H9 (cell line): Measurements from ENCODE around the gene PRTN3. TPM values are rescaled to one million over a fixed set of nuclear protein-coding genes. Genes with fewer than 3 reads are reported as not detected.

Source experiments
- DNase-seq: peaks from one replicate; pipeline ENCODE4 v3.0.0-alpha.2; 2017
- H2AFZ ChIP-seq: one replicate; pipeline ENCODE4 v1.6.1; 2013; ENCODE audit warnings: mild to moderate bottlenecking, low read length, control low read depth, moderate library complexity
- H2AK5ac ChIP-seq: 2 replicates; pipeline ENCODE4 v1.6.1; 2013; ENCODE audit warnings: low read length, control low read depth, mixed read lengths; ENCODE audit not compliant: insufficient read length
- H2BK120ac ChIP-seq: one replicate; pipeline ENCODE4 v1.6.1; 2013; ENCODE audit warnings: low read depth, mild to moderate bottlenecking, low read length, control low read depth, inconsistent platforms; ENCODE audit not compliant: poor library complexity, severe bottlenecking
- H2BK12ac ChIP-seq: 2 replicates; pipeline ENCODE4 v1.6.1; 2013; ENCODE audit warnings: low read length, control low read depth, mixed read lengths, low read depth; ENCODE audit not compliant: insufficient read length
- H2BK15ac ChIP-seq: 2 replicates; pipeline ENCODE4 v1.6.1; 2013; ENCODE audit warnings: low read depth, low read length, control low read depth
- H2BK20ac ChIP-seq: one replicate; pipeline ENCODE4 v1.6.1; 2013; ENCODE audit warnings: low read depth, mild to moderate bottlenecking, low read length, control low read depth, inconsistent platforms; ENCODE audit not compliant: poor library complexity, severe bottlenecking
- H2BK5ac ChIP-seq: 2 replicates; pipeline ENCODE4 v1.6.1; 2013; ENCODE audit warnings: low read length, control low read depth, mixed read lengths; ENCODE audit not compliant: insufficient read length
- H3K14ac ChIP-seq: 2 replicates; pipeline ENCODE4 v1.6.1; 2013; ENCODE audit warnings: low read length, control low read depth; ENCODE audit not compliant: insufficient read depth
- H3K18ac ChIP-seq: 2 replicates; pipeline ENCODE4 v1.6.1; 2013; ENCODE audit warnings: low read depth, mild to moderate bottlenecking, mixed read lengths, low read length, control low read depth; ENCODE audit not compliant: insufficient read length
- H3K23ac ChIP-seq: 2 replicates; pipeline ENCODE4 v1.6.1; 2013; ENCODE audit warnings: low read length, control low read depth, mixed read lengths, low read depth; ENCODE audit not compliant: insufficient read length
- H3K23me2 ChIP-seq: 2 replicates; pipeline ENCODE4 v1.6.1; 2013; ENCODE audit warnings: low read depth, mild to moderate bottlenecking, mixed read lengths, low read length, control low read depth; ENCODE audit not compliant: insufficient read length, poor library complexity, severe bottlenecking
- H3K27ac ChIP-seq: 2 replicates; pipeline ENCODE4 v1.5.1; 2013; ENCODE audit warnings: low read length, control low read depth, mixed read lengths, low read depth; ENCODE audit not compliant: insufficient read length
- H3K27me3 ChIP-seq: 2 replicates; pipeline ENCODE4 v1.6.1; 2013; ENCODE audit warnings: low read length, control low read depth, inconsistent platforms; ENCODE audit not compliant: insufficient read depth
- H3K4ac ChIP-seq: 2 replicates; pipeline ENCODE4 v1.6.1; 2013; ENCODE audit warnings: low read depth, mild to moderate bottlenecking, control low read depth, inconsistent platforms, low read length, moderate library complexity
- H3K4me1 ChIP-seq: 2 replicates; pipeline ENCODE4 v1.6.1; 2013; ENCODE audit warnings: low read length, control low read depth, inconsistent platforms; ENCODE audit not compliant: insufficient read depth
- H3K4me2 ChIP-seq: 2 replicates; pipeline ENCODE4 v1.6.1; 2013; ENCODE audit warnings: low read length, control low read depth, mixed read lengths; ENCODE audit not compliant: insufficient read length, insufficient read depth
- H3K56ac ChIP-seq: 2 replicates; pipeline ENCODE4 v1.6.1; 2013; ENCODE audit warnings: low read depth, mild to moderate bottlenecking, mixed read lengths, low read length, control low read depth; ENCODE audit not compliant: insufficient read length
- H3K79me1 ChIP-seq: 2 replicates; pipeline ENCODE4 v1.6.1; 2013; ENCODE audit warnings: low read depth, mild to moderate bottlenecking, moderate library complexity, low read length, control low read depth, inconsistent platforms; ENCODE audit not compliant: insufficient read depth, poor library complexity, severe bottlenecking
- H3K79me2 ChIP-seq: 2 replicates; pipeline ENCODE4 v1.6.1; 2013; ENCODE audit warnings: low read length, control low read depth, inconsistent platforms; ENCODE audit not compliant: insufficient read depth
- H3K9ac ChIP-seq: 2 replicates; pipeline ENCODE4 v1.6.1; 2013; ENCODE audit warnings: low read length, control low read depth, mixed read lengths; ENCODE audit not compliant: insufficient read length; ENCODE audit errors: extremely low read depth
- H3K9me3 ChIP-seq: one replicate; pipeline ENCODE4 v1.6.1; 2013; ENCODE audit warnings: low read depth, low read length, inconsistent platforms; ENCODE audit not compliant: control insufficient read depth
- H3T11ph ChIP-seq: one replicate; pipeline ENCODE4 v1.6.1; 2013; ENCODE audit warnings: mild to moderate bottlenecking, low read length, control low read depth, inconsistent platforms
- H4K20me1 ChIP-seq: one replicate; pipeline ENCODE4 v1.6.1; 2013; ENCODE audit not compliant: control insufficient read depth, insufficient read length, insufficient read depth
- H4K5ac ChIP-seq: 2 replicates; pipeline ENCODE4 v1.6.1; 2013; ENCODE audit warnings: low read depth, mild to moderate bottlenecking, mixed read lengths, low read length, control low read depth; ENCODE audit not compliant: insufficient read length
- H4K8ac ChIP-seq: replicated peaks from 2 replicates; pipeline ENCODE4 v1.6.1; 2013; ENCODE audit warnings: low read length, control low read depth, mixed read lengths, low read depth; ENCODE audit not compliant: insufficient read length
- H4K91ac ChIP-seq: 2 replicates; pipeline ENCODE4 v1.6.1; 2013; ENCODE audit warnings: low read depth, mild to moderate bottlenecking, moderate library complexity, mixed read lengths, low read length, control low read depth; ENCODE audit not compliant: insufficient read length
- H3K27ac Mint-ChIP-seq, 3 experiments: 2 replicates in 2 of 3; 3 replicates in 1 of 3; pipeline ENCODE4 v1.8.0; 2020 to 2021; ENCODE audit warnings: mixed read lengths in 3 of 3, mild to moderate bottlenecking in 1 of 3, moderate library complexity in 1 of 3
- H3K27me3 Mint-ChIP-seq: 2 replicates; pipeline ENCODE4 v1.8.0; 2021; ENCODE audit warnings: low read depth, mild to moderate bottlenecking, moderate library complexity, mixed read lengths
- H3K36me3 Mint-ChIP-seq, 3 experiments: 2 replicates in 2 of 3; 3 replicates in 1 of 3; pipeline ENCODE4 v1.8.0; 2020 to 2021; ENCODE audit warnings: low read depth in 3 of 3, mixed read lengths in 3 of 3; ENCODE audit not compliant: insufficient read depth in 1 of 3
- H3K4me1 Mint-ChIP-seq, 2 experiments: 2 replicates each; pipeline ENCODE4 v1.8.0; 2020; ENCODE audit warnings: mixed read lengths in 2 of 2
- H3K4me3 Mint-ChIP-seq, 2 experiments: 2 replicates in 1 of 2; 3 replicates in 1 of 2; pipeline ENCODE4 v1.8.0; 2020 to 2021; ENCODE audit warnings: mild to moderate bottlenecking in 2 of 2, mixed read lengths in 2 of 2, moderate library complexity in 1 of 2
- H3K9me3 Mint-ChIP-seq, 2 experiments: 2 replicates in 1 of 2; 3 replicates in 1 of 2; pipeline ENCODE4 v1.8.0; 2020; ENCODE audit warnings: mild to moderate bottlenecking in 2 of 2, mixed read lengths in 2 of 2, moderate library complexity in 1 of 2
- CTCF ChIP-seq: fragments of 200-600 bp; sonication (generic); conservative IDR thresholded peaks from 3 replicates; pipeline ENCODE4 v1.8.0; 2021; ENCODE audit warnings: antibody characterized with exemption, mild to moderate bottlenecking
- WGBS: extraction: QIAGEN DNeasy Blood & Tissue Kit; methylation state at CpG from one replicate; pipeline ENCODE4 v1.1.7; 2013; ENCODE audit warnings: missing lambda C conversion rate, low lambda C conversion rate, mixed read lengths; ENCODE audit not compliant: insufficient read length; ENCODE audit errors: extremely low coverage; 5-methylcytosine and 5-hydroxymethylcytosine counted together
- total RNA-seq: library from RNA; stranded (reverse); gene quantifications from 2 replicates; pipeline ENCODE4 v1.2.1, GENCODE V29; 2021

The PRTN3 gene
- total RNA-seq, 1 experiment from 2014 or later: 0.31 TPM

GRCh38 chr19:791567-792305 is 49.1 kb upstream of the PRTN3 start:
- H3K56ac ChIP-seq: no peak overlapping the region
- no peaks in the 10 kb centered on the region for H4K20me1 ChIP-seq
- no peak overlapping the region for H3K23ac ChIP-seq
- Mint-ChIP-seq H3K9me3 (no peaks in the 10 kb centered on the region; a peak in 1 of 5 replicates), H3K4me3 (no peak overlapping the region; a peak in 1 of 5 replicates), H3K4me1 (peaks cover 23 to 35% of the 10 kb centered on the region in 2 experiments), H3K27me3 (no peaks in the 10 kb centered on the region), H3K27ac (peak overlapping the region in 2 of 3 experiments; percentile 44 to 91; a peak in 3 of 7 replicates), H3K36me3 (no peaks in the 10 kb centered on the region)
- H3K4ac ChIP-seq: no peak overlapping the region
- no CpG with 5 or more reads among the region's 8 CpGs for WGBS
- H2AFZ ChIP-seq: no peak overlapping the region
- no peak overlapping the region for H3T11ph ChIP-seq
- H2BK20ac ChIP-seq: no peak overlapping the region
- no peak overlapping the region for H4K91ac ChIP-seq
- H3K9ac ChIP-seq: no peak overlapping the region
- no peaks in the 10 kb centered on the region for H3K23me2 ChIP-seq
- H2AK5ac ChIP-seq: no peak overlapping the region
- H3K27ac ChIP-seq: no peak overlapping the region
- H2BK12ac ChIP-seq: no peak overlapping the region
- H3K18ac ChIP-seq: no peak overlapping the region
- no peak overlapping the region for H3K14ac ChIP-seq
- H4K8ac ChIP-seq: no peak overlapping the region
- H3K4me2 ChIP-seq: no peak overlapping the region
- H4K5ac ChIP-seq: no peak overlapping the region
- no peak overlapping the region for H2BK5ac ChIP-seq
- TF ChIP-seq CTCF: no peak
- no peaks in the 10 kb centered on the region for H3K9me3 ChIP-seq
- H3K79me1 ChIP-seq: no peaks in the 10 kb centered on the region
- H3K27me3 ChIP-seq: no peaks in the 10 kb centered on the region
- H3K4me1 ChIP-seq: no peaks in the 10 kb centered on the region; the same call in 1 of the 2 replicates
- DNase-seq: peak; percentile 31
- H2BK120ac ChIP-seq: no peak overlapping the region
- no peak overlapping the region for H2BK15ac ChIP-seq
- no peaks in the 10 kb centered on the region for H3K79me2 ChIP-seq
